ENCODE results near the gene SYTL3. TPM values are rescaled to one million over a fixed set of nuclear protein-coding genes. Genes with fewer than 3 reads are reported as not detected.

The SYTL3 gene
- total and polyA plus RNA-seq, 9 of the 15 experiments (the other 6 are each of a cell fraction or from before 2014, with no cell fraction given) = 0.04 to 0.46 (median 0.17) TPM; not detected in 1

GRCh38 chr6:158629367-158630221, 20.3 kb upstream of the SYTL3 start:
- Histone ChIP-seq H3K27ac (ENCODE audit: extremely low read depth, low read depth, low read length) (no peak overlapping the region), H3K36me3 (ENCODE audit: control insufficient read depth, insufficient read depth, low read length) (peaks cover 97% of the 10 kb centered on the region), H3K9me1 (ENCODE audit: control insufficient read depth, insufficient read depth, low read length) (no peaks in the 10 kb centered on the region), H3K4me3 (no peak overlapping the region), H4K20me1 (replicated peaks; ENCODE audit: control insufficient read depth, insufficient read depth, low read length) (peaks cover 12% of the 10 kb centered on the region), H3K4me1 (replicated peaks in 1 of 2; ENCODE audit: control insufficient read depth in 2 of 2, insufficient read depth in 2 of 2, low read length in 2 of 2) (peaks cover 17 to 21% of the 10 kb centered on the region in 2 experiments), H3K79me2 (ENCODE audit: control insufficient read depth, insufficient read depth, low read length) (no peaks in the 10 kb centered on the region), H3K9me3 (replicated peaks; ENCODE audit: control insufficient read depth, insufficient read depth, low read depth, low read length) (no peaks in the 10 kb centered on the region), H3K27me3 (ENCODE audit: control insufficient read depth in 2 of 2, insufficient read depth in 2 of 2, low read length in 2 of 2) (no peaks in the 10 kb centered on the region), H3K9ac (ENCODE audit: insufficient read depth in 1 of 2, low read depth in 2 of 2, low read length in 2 of 2) (no peak overlapping the region), H2AFZ (ENCODE audit: low read depth, low read length) (no peak overlapping the region), H3K4me2 (ENCODE audit: insufficient read depth, low read length) (no peak overlapping the region)
- WGBS (ENCODE audit: insufficient coverage, low coverage, missing lambda C conversion rate) = 92% methylated on average over 20 of the region's 20 CpGs
- no peak for DNase-seq (ENCODE audit: extremely low read depth in 1 of 4, low spot score in 3 of 4)
- BruUV-seq (replicated peaks) = no TSS peak
- FAIRE-seq = no peak
- ATAC-seq = no peak
- ChIA-PET CTCF (ENCODE audit: low intra/inter-chr PET ratio) (interaction anchor here (0.6 to 1.1 kb wide), 3 partner anchors 62 to 473 kb away, joined by 3 read pairs; no protein-coding TSS in a partner anchor), POLR2A (interaction anchor here (0.6 to 1.9 kb wide), 9 partner anchors 9 to 133 kb away, joined by 3 to 7 read pairs (median 4); partner anchors contain the start of gene DYNLT1)
- in situ Hi-C loops (cut with MboI) = no loop called here
- TF ChIP-seq ZBTB11 (CRISPR knock-in tag; IDR thresholded peaks at IDR 0.05) (no peak), CTCF (IDR thresholded peaks at IDR 0.05 in 2 of 3, conservative IDR thresholded peaks at IDR 0.05 in 1 of 3; ENCODE audit: insufficient read depth in 2 of 3, low read depth in 1 of 3, low read length in 3 of 3) (peak; percentile 26 to 27 (median 26); a peak in 2 of 6 replicates), CAMTA2 (CRISPR knock-in tag; conservative IDR thresholded peaks at IDR 0.05) (no peak), RAD21 (CRISPR knock-in tag; conservative IDR thresholded peaks at IDR 0.05 in 1 of 2, IDR thresholded peaks at IDR 0.05 in 1 of 2) (peak in 1 of 2 experiments; percentile 34; a peak in 2 of 4 replicates)
- intact Hi-C loops (cut with micrococcal nuclease) = no loop called here

All from K562 (cell line).